Retinal pigment epithelial cell (primary cell): ENCODE results near the gene PCDHGA3.
"Not testable (repeated sequence)": the region's sequence is repeated elsewhere in the genome, so short reads cannot be mapped to it uniquely, and the experiment has no call there.

Experiments
- DNase-seq: peaks from one replicate; pipeline ENCODE4 v3.0.0-alpha.2; 2010; ENCODE audit warnings: low read depth
- H3K4me3 ChIP-seq: 2 replicates; pipeline ENCODE4 v1.5.1; 2011; ENCODE audit warnings: mild to moderate bottlenecking, low read length, control low read depth, moderate library complexity
- TF ChIP-seq, protein P1 (sequence below): conservative IDR thresholded peaks from 2 replicates; pipeline ENCODE4 v1.5.1; 2011; ENCODE audit warnings: low read depth, low read length, control low read depth, inconsistent platforms

PCDHGA3 gene

DNA sequence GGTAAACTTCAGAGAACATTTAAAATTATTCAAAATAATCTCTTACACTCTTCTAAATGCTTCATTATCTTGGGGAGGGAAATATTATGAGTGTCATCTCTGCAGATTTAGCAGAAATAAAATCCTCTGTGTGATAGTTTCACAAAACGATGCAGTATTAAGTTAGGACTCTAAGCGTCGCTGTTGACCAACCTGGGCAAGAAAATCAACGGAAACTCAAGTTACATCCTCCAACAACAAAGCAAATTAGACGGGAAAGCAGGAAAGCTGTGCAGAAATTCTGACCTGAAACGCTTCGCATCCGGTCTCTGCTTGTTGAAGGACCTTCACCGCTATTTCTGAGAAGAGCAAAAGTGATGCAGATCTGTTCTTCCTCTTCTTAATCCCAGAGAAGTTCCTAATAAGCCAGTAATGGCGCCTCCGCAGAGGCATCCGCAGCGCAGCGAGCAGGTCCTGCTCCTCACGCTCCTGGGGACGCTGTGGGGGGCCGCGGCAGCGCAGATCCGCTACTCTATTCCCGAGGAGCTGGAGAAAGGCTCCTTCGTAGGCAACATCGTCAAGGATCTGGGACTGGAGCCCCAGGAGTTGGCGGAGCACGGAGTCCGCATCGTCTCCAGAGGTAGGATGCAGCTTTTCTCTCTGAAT is 30.2 kb downstream of the PCDHGA3 start, which contains the start of gene PCDHGA6:
PCDHGA6 (plus strand) TSS at position 219 of the 645 bp plus-strand sequence; CDS start at position 412, 193 bp downstream.
- no peak for DNase-seq
- TF ChIP-seq, protein P1, sequence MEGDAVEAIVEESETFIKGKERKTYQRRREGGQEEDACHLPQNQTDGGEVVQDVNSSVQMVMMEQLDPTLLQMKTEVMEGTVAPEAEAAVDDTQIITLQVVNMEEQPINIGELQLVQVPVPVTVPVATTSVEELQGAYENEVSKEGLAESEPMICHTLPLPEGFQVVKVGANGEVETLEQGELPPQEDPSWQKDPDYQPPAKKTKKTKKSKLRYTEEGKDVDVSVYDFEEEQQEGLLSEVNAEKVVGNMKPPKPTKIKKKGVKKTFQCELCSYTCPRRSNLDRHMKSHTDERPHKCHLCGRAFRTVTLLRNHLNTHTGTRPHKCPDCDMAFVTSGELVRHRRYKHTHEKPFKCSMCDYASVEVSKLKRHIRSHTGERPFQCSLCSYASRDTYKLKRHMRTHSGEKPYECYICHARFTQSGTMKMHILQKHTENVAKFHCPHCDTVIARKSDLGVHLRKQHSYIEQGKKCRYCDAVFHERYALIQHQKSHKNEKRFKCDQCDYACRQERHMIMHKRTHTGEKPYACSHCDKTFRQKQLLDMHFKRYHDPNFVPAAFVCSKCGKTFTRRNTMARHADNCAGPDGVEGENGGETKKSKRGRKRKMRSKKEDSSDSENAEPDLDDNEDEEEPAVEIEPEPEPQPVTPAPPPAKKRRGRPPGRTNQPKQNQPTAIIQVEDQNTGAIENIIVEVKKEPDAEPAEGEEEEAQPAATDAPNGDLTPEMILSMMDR = peak; percentile 62
- peak within 1 kb of the TSS; percentile 46 for H3K4me3 ChIP-seq

DNA sequence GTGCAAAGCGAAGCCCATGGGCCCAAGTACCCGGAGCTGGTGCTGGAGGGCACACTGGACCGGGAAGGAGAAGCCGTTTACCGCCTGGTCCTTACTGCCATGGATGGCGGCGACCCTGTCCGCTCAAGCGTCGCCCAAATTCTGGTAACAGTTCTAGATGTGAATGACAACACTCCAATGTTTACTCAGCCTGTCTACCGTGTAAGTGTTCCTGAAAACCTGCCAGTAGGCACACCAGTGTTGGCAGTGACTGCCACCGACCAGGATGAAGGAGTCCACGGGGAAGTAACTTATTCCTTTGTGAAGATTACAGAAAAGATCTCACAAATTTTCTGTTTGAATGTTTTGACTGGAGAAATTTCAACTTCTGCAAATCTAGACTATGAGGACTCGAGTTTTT is 31.0 kb downstream of the PCDHGA3 start:
- DNase-seq = no peak
- no peak overlapping the region for H3K4me3 ChIP-seq
- TF ChIP-seq, protein P1 = no peak

DNA sequence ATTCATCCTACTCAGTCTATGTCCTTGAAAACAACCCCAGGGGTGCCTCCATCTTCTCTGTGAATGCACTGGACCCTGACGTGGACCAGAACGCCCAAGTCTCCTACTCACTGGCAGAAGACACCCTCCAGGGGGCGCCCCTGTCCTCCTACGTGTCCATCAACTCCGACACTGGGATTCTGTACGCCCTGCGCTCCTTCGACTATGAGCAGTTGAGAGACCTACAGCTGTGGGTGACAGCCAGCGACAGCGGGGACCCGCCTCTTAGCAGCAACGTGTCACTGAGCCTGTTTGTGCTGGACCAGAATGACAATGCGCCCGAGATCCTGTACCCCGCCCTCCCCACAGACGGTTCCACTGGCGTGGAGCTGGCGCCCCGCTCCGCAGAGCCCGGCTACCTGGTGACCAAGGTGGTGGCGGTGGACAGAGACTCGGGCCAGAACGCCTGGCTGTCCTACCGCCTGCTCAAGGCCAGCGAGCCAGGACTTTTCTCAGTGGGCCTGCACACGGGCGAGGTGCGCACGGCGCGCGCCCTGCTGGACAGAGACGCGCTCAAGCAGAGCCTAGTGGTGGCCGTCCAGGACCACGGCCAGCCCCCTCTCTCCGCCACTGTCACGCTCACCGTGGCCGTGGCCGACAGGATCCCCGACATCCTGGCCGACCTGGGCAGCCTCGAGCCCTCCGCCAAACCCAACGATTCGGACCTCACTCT is 32.0 kb downstream of the PCDHGA3 start:
- not testable (repeated sequence) for H3K4me3 ChIP-seq, DNase-seq

DNA sequence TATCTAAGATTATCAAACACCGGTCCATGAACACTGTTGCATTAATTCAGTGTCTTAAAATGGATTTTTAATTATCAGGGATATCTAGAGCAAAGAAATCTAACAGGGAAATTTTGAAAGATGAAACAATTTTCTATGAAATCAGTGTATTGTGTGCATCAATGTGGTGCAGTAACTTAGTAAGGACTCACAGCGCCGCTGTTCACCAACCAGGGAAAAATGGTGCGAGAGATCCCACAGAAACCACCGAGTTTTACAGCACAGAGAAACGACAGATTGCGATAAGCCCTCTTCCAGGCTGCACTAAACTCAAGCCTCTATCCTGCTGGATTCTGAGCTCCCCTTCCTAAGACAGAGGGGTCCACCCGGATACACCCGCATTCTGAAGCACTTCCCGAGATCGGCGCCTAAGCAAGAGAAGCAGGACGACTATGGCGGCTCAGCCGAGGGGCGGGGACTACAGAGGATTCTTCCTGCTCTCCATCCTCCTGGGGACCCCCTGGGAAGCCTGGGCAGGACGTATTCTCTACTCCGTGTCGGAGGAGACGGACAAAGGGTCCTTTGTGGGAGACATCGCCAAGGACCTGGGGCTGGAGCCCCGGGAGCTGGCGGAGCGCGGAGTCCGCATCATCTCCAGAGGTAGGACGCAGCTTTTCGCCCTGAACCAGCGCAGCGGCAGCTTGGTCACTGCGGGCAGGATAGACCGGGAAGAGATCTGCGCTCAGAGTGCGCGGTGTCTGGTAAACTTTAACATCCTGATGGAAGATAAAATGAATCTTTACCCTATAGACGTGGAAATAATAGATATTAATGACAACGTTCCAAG is 39.1 kb downstream of the PCDHGA3 start, which contains the start of gene PCDHGA7:
PCDHGA7 (plus strand) TSS at position 274 of the 826 bp plus-strand sequence; CDS start at position 432, 158 bp downstream.
- peak within 1 kb of the TSS; percentile 42 for H3K4me3 ChIP-seq
- DNase-seq = no peak
- TF ChIP-seq, protein P1 = peak; percentile 37

DNA sequence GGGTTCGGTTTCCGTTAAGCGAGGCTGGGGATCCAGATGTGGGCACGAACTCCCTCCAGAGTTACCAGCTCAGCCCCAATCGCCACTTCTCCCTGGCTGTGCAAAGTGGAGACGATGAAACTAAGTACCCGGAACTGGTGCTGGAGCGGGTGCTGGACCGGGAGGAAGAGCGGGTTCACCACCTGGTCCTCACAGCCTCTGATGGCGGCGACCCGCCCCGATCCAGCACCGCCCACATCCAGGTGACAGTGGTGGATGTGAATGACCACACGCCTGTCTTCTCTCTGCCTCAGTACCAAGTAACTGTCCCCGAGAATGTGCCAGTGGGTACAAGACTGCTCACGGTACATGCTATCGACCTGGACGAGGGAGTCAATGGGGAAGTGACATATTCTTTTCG is 39.7 kb downstream of the PCDHGA3 start:
- H3K4me3 ChIP-seq = peak overlapping the region; percentile 6
- no peak for DNase-seq
- TF ChIP-seq, protein P1 = no peak

DNA sequence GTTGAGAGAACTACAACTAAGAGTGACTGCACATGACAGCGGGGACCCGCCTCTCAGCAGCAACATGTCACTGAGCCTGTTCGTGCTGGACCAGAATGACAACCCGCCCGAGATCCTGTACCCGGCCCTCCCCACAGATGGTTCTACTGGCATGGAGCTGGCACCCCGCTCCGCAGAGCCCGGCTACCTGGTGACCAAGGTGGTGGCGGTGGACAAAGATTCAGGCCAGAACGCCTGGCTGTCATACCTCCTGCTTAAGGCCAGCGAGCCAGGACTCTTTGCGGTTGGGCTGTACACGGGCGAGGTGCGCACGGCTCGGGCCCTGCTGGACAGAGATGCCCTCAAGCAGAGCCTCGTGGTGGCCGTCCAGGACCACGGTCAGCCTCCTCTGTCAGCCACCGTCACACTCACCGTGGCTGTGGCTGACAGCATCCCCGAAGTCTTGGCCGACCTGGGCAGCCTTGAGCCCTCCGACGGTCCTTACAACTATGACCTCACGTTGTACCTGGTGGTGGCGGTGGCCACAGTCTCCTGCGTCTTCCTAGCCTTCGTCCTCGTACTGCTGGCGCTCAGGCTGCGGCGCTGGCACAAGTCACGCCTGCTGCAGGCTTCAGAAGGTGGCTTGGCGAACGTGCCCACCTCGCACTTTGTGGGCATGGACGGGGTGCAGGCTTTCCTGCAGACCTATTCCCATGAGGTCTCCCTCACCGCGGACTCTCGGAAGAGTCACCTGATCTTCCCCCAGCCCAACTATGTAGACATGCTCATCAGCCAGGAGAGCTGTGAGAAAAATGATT is 41.0 kb downstream of the PCDHGA3 start:
- no peak for DNase-seq
- H3K4me3 ChIP-seq = no peak overlapping the region
- TF ChIP-seq, protein P1 = no peak
